ENCODE measurements around the gene KLF15. TPM values are rescaled to one million over a fixed set of nuclear protein-coding genes. Genes with fewer than 3 reads are reported as not detected.

KLF15 gene
- total RNA-seq, 1 donor from 2014 or later = 0.31 TPM

GRCh38 chr3:126313580-126314304 is 43.5 kb downstream of the KLF15 start:
- Mint-ChIP-seq H3K9me3 (peaks cover 2% of the 10 kb centered on the region), H3K36me3 (ENCODE audit: low read depth) (no peaks in the 10 kb centered on the region), H3K4me1 (no peaks in the 10 kb centered on the region), H3K27ac (no peak overlapping the region), H3K27me3 (no peaks in the 10 kb centered on the region), H3K4me3 (no peak overlapping the region)
- intact Hi-C loops (cut with micrococcal nuclease) = no loop called here
- no peak for TF ChIP-seq CTCF (IDR thresholded peaks at IDR 0.05)
- ChIA-PET POLR2A (no interaction called here), CTCF (no interaction called here)
- no peak for DNase-seq
- ATAC-seq (ENCODE audit: low read depth) = no peak

GRCh38 chr3:126313166-126313565 is 44.0 kb downstream of the KLF15 start:
- Mint-ChIP-seq H3K27me3 (no peaks in the 10 kb centered on the region), H3K36me3 (ENCODE audit: low read depth) (no peaks in the 10 kb centered on the region), H3K4me1 (no peaks in the 10 kb centered on the region), H3K4me3 (no peak overlapping the region), H3K9me3 (peaks cover 2% of the 10 kb centered on the region), H3K27ac (no peak overlapping the region)
- ChIA-PET CTCF (no interaction called here), POLR2A (no interaction called here)
- DNase-seq (no peak), ATAC-seq (ENCODE audit: low read depth) (no peak)
- no peak for TF ChIP-seq CTCF (IDR thresholded peaks at IDR 0.05)
- intact Hi-C loops (cut with micrococcal nuclease) = no loop called here

- Mint-ChIP-seq H3K36me3 (ENCODE audit: low read depth) (no peaks in the 10 kb centered on the region), H3K4me1 (no peaks in the 10 kb centered on the region), H3K27ac (no peak overlapping the region), H3K9me3 (no peaks in the 10 kb centered on the region), H3K27me3 (no peaks in the 10 kb centered on the region), H3K4me3 (no peak overlapping the region)
- ChIA-PET CTCF (no interaction called here), POLR2A (no interaction called here)
- no peak for TF ChIP-seq CTCF (IDR thresholded peaks at IDR 0.05)
- DNase-seq (no peak), ATAC-seq (ENCODE audit: low read depth) (no peak)
- intact Hi-C loops (cut with micrococcal nuclease) = no loop called here
These were observed 44.9 kb downstream of the KLF15 start for GRCh38 chr3:126312341-126312740.

- Mint-ChIP-seq H3K4me3 (no peak overlapping the region), H3K36me3 (ENCODE audit: low read depth) (no peaks in the 10 kb centered on the region), H3K27me3 (no peaks in the 10 kb centered on the region), H3K4me1 (no peaks in the 10 kb centered on the region), H3K27ac (no peak overlapping the region), H3K9me3 (no peaks in the 10 kb centered on the region)
- ATAC-seq (ENCODE audit: low read depth) (no peak), DNase-seq (no peak)
- ChIA-PET POLR2A (no interaction called here), CTCF (no interaction called here)
- intact Hi-C loops (cut with micrococcal nuclease) = no loop called here
- no peak for TF ChIP-seq CTCF (IDR thresholded peaks at IDR 0.05)
These were observed 45.8 kb downstream of the KLF15 start for GRCh38 chr3:126311338-126311978.

- CTCF ChIA-PET = no interaction called here
- H3K4me1 Mint-ChIP-seq = no peaks in the 10 kb centered on the region
- ATAC-seq (ENCODE audit: low read depth) = no peak
- H3K4me3 Mint-ChIP-seq = no peak overlapping the region
- intact Hi-C loops (cut with micrococcal nuclease) = no loop called here
- POLR2A ChIA-PET = no interaction called here
- no peak for DNase-seq
- no peak for TF ChIP-seq CTCF (IDR thresholded peaks at IDR 0.05)
- no peaks in the 10 kb centered on the region for H3K36me3 Mint-ChIP-seq (ENCODE audit: low read depth)
- H3K9me3 Mint-ChIP-seq = no peaks in the 10 kb centered on the region
- no peaks in the 10 kb centered on the region for H3K27me3 Mint-ChIP-seq
- no peak overlapping the region for H3K27ac Mint-ChIP-seq
These were observed 46.4 kb downstream of the KLF15 start for GRCh38 chr3:126310816-126311215.

All from activated B cell treated with CpG ODN at 0.5 μM for 24 hours (primary cell).